Hepatocyte (in vitro differentiated cells): ENCODE measurements around the gene ASZ1. TPM values are rescaled to one million over a fixed set of nuclear protein-coding genes. Genes with fewer than 3 reads are reported as not detected.
"Not testable (repeated sequence)": the region's sequence is repeated elsewhere in the genome, so short reads cannot be mapped to it uniquely, and the experiment has no call there.

Experiments
- DNase-seq: peaks from one replicate; pipeline ENCODE4 v3.0.0-alpha.2; 2016; ENCODE audit warnings: low spot score
- H2AFZ ChIP-seq: fragments of 200-600 bp; sonication (generic); 2 replicates; pipeline ENCODE4 v1.6.0; 2016; ENCODE audit warnings: antibody characterized with exemption, mild to moderate bottlenecking
- H3K27ac ChIP-seq: fragments of 200-600 bp; sonication (generic); 2 replicates; pipeline ENCODE4 v1.5.1; 2016; ENCODE audit warnings: mild to moderate bottlenecking
- H3K27me3 ChIP-seq: fragments of 200-600 bp; sonication (generic); 2 replicates; pipeline ENCODE4 v1.6.1; 2016
- H3K36me3 ChIP-seq: fragments of 200-600 bp; sonication (generic); replicated peaks from 2 replicates; pipeline ENCODE4 v1.5.1; 2016; ENCODE audit warnings: low read depth; ENCODE audit not compliant: insufficient read depth
- H3K4me1 ChIP-seq: fragments of 200-600 bp; sonication (generic); 2 replicates; pipeline ENCODE4 v1.5.1; 2016; ENCODE audit warnings: mild to moderate bottlenecking, moderate library complexity; ENCODE audit not compliant: insufficient read depth
- H3K4me2 ChIP-seq: fragments of 200-600 bp; sonication (generic); 2 replicates; pipeline ENCODE4 v1.6.0; 2016
- H3K4me3 ChIP-seq: fragments of 200-600 bp; sonication (generic); 2 replicates; pipeline ENCODE4 v1.5.1; 2016; ENCODE audit warnings: mild to moderate bottlenecking
- H3K79me2 ChIP-seq: fragments of 200-600 bp; sonication (generic); 2 replicates; pipeline ENCODE4 v1.6.0; 2017; ENCODE audit warnings: mild to moderate bottlenecking
- H3K9me2 ChIP-seq: fragments of 200-600 bp; sonication (generic); replicated peaks from 2 replicates; pipeline ENCODE4 v1.6.0; 2017; ENCODE audit warnings: mild to moderate bottlenecking; ENCODE audit not compliant: insufficient read depth
- H3K9me3 ChIP-seq: fragments of 200-600 bp; sonication (generic); 2 replicates; pipeline ENCODE4 v1.5.1; 2016; ENCODE audit warnings: low read depth, mild to moderate bottlenecking
- H4K20me1 ChIP-seq: fragments of 200-600 bp; sonication (generic); 2 replicates; pipeline ENCODE4 v1.6.0; 2016; ENCODE audit warnings: mild to moderate bottlenecking; ENCODE audit not compliant: insufficient read depth, poor library complexity, severe bottlenecking
- CTCF ChIP-seq: fragments of 200-600 bp; sonication (generic); IDR thresholded peaks from 2 replicates; pipeline ENCODE4 v1.5.1; 2016; ENCODE audit warnings: antibody characterized with exemption, mild to moderate bottlenecking; ENCODE audit not compliant: poor library complexity
- EZH2 ChIP-seq: fragments of 200-600 bp; sonication (generic); IDR thresholded peaks from 2 replicates; pipeline ENCODE4 v1.6.1; 2016; ENCODE audit warnings: antibody characterized with exemption, mild to moderate bottlenecking, borderline replicate concordance
- EZH2phosphoT487 ChIP-seq: fragments of 200-600 bp; sonication (generic); IDR thresholded peaks from one replicate; pipeline ENCODE4 v1.6.1; 2018; ENCODE audit warnings: antibody characterized with exemption, mild to moderate bottlenecking, low read depth, moderate library complexity; ENCODE audit not compliant: unreplicated experiment, severe bottlenecking
- WGBS: methylation state at CpG from one replicate; pipeline ENCODE4 v1.1.6; 2016; ENCODE audit warnings: low lambda C conversion rate; ENCODE audit errors: missing lambda C conversion rate; 5-methylcytosine and 5-hydroxymethylcytosine counted together
- polyA plus RNA-seq: library from polyadenylated mRNA; unstranded; fragments of >200 nt; fragmentation: Nextera tagmentation; extraction: Ambion mirVana; gene quantifications from 2 replicates; pipeline ENCODE4 v1.2.1, GENCODE V29; 2016
- total RNA-seq: library from RNA; depleted of rRNA; stranded (reverse); fragments of >200 nt; gene quantifications from 2 replicates; pipeline ENCODE4 v1.2.3, GENCODE V29; 2014

The ASZ1 gene
- total and polyA plus RNA-seq, 2 experiments from 2014 or later, result 0.28 TPM; not detected in 1

DNA sequence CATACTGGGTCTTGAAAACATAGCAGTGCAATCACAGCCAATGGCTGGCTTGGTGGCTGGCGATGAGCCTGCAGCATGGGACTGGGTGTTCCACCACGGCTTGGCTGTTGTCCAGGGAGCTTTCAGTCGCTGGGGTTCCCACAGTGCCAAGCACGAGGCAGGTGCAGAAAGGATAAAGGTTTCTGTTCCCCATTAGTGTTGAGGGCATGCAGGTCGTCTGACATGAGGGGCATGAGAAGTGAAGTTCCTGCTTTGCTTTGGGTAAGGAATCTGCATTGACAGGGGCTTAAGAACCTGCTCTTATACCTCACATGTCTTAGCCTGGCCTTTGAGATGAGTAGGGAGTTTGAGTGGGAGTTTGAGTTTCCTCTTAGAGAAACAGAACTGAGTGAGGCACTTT is 43.5 kb upstream of the ASZ1 start:
- no peak for DNase-seq
- Histone ChIP-seq H3K79me2 (no peaks in the 10 kb centered on the region), H3K9me2 (no peaks in the 10 kb centered on the region), H3K4me3 (no peak overlapping the region), H3K9me3 (no peaks in the 10 kb centered on the region), H3K4me1 (no peaks in the 10 kb centered on the region), H3K36me3 (no peaks in the 10 kb centered on the region), H2AFZ (no peak overlapping the region), H3K4me2 (no peak overlapping the region), H3K27ac (no peak overlapping the region), H3K27me3 (no peaks in the 10 kb centered on the region), H4K20me1 (no peaks in the 10 kb centered on the region)
- no peak for TF ChIP-seq CTCF
- TF ChIP-seq EZH2, result no peak
- TF ChIP-seq EZH2phosphoT487, result no peak
- WGBS, result 87% methylated on average over 5 of the region's 5 CpGs

- no peaks in the 10 kb centered on the region for H3K36me3 ChIP-seq
- H3K27me3 ChIP-seq, result no peaks in the 10 kb centered on the region
- no peaks in the 10 kb centered on the region for H3K9me3 ChIP-seq
- no peak overlapping the region for H3K4me2 ChIP-seq
- no peaks in the 10 kb centered on the region for H3K79me2 ChIP-seq
- no peak overlapping the region for H3K4me3 ChIP-seq
- no peak overlapping the region for H3K27ac ChIP-seq
- no peak overlapping the region for H2AFZ ChIP-seq
- H4K20me1 ChIP-seq, result no peaks in the 10 kb centered on the region
- H3K4me1 ChIP-seq, result no peaks in the 10 kb centered on the region
- TF ChIP-seq EZH2phosphoT487 (no peak), CTCF (no peak), EZH2 (no peak)
- no peaks in the 10 kb centered on the region for H3K9me2 ChIP-seq
- DNase-seq, result no peak
- WGBS, result 91% methylated on average over 2 of the region's 2 CpGs
These were observed 40.9 kb upstream of the ASZ1 start for GRCh38 chr7:117468174-117468573.

GRCh38 chr7:117460815-117461214 is 33.5 kb upstream of the ASZ1 start:
- not testable (repeated sequence) for H4K20me1 ChIP-seq, H3K9me2 ChIP-seq, H3K4me1 ChIP-seq, H3K27me3 ChIP-seq, H3K79me2 ChIP-seq, H3K27ac ChIP-seq, H3K9me3 ChIP-seq, H3K36me3 ChIP-seq, H3K4me2 ChIP-seq, H2AFZ ChIP-seq, DNase-seq, H3K4me3 ChIP-seq
- 98% methylated on average over 4 of the region's 4 CpGs for WGBS

- H3K9me2 ChIP-seq, result no peaks in the 10 kb centered on the region
- no peaks in the 10 kb centered on the region for H3K9me3 ChIP-seq
- H3K79me2 ChIP-seq, result no peaks in the 10 kb centered on the region
- no peak overlapping the region for H3K4me3 ChIP-seq
- no peaks in the 10 kb centered on the region for H3K27me3 ChIP-seq
- H3K4me2 ChIP-seq, result no peak overlapping the region
- no peaks in the 10 kb centered on the region for H3K36me3 ChIP-seq
- no peak for DNase-seq
- H3K4me1 ChIP-seq, result no peaks in the 10 kb centered on the region
- H2AFZ ChIP-seq, result no peak overlapping the region
- TF ChIP-seq EZH2, result no peak
- TF ChIP-seq EZH2phosphoT487, result no peak
- no peak for TF ChIP-seq CTCF
- no peak overlapping the region for H3K27ac ChIP-seq
- no peaks in the 10 kb centered on the region for H4K20me1 ChIP-seq
These were observed 32.4 kb upstream of the ASZ1 start for GRCh38 chr7:117459735-117460134.
